T-helper 1 cell (primary cell): ENCODE measurements around the gene VAV1.
A peak's percentile ranks its signal among the peaks of the same experiment; 100 is the strongest.
"Not testable (repeated sequence)": the region's sequence is repeated elsewhere in the genome, so short reads cannot be mapped to it uniquely, and the experiment has no call there.

Experiments
- DNase-seq, 5 donors: peaks; one replicate each; pipeline ENCODE4 v3.0.0-alpha.2; 2012 to 2020

Gene VAV1

GRCh38 chr19:6737873-6738786, 34.4 kb upstream of the VAV1 start:
- DNase-seq, result peak; percentile 40 to 89 (median 65)

GRCh38 chr19:6738787-6739389, 33.6 kb upstream of the VAV1 start:
- peak in 2 of 5 donors; percentile 26 to 27 for DNase-seq

GRCh38 chr19:6739390-6739882, 33.1 kb upstream of the VAV1 start, which contains the start of gene TRIP10:
Gene TRIP10 (plus strand): TSS chr19:6739680. CDS start chr19:6739762, 82 bp downstream.
- peak; percentile 68 to 82 (median 73) for DNase-seq

- no peak for DNase-seq
Measured at GRCh38 chr19:6739883-6740588, 32.5 kb upstream of the VAV1 start.

- no peak for DNase-seq
Measured at GRCh38 chr19:6740589-6741343, 31.7 kb upstream of the VAV1 start.

GRCh38 chr19:6743066-6743465, 29.4 kb upstream of the VAV1 start:
- no peak for DNase-seq

- no peak for DNase-seq
Measured at GRCh38 chr19:6743714-6744380, 28.7 kb upstream of the VAV1 start.

GRCh38 chr19:6744381-6745301, 27.9 kb upstream of the VAV1 start:
- no peak for DNase-seq

- no peak for DNase-seq
Measured at GRCh38 chr19:6745965-6746364, 26.5 kb upstream of the VAV1 start.

GRCh38 chr19:6748543-6748942, 24.0 kb upstream of the VAV1 start:
- not testable (repeated sequence) for DNase-seq

GRCh38 chr19:6750062-6750461, 22.4 kb upstream of the VAV1 start:
- DNase-seq, result no peak

- no peak for DNase-seq
Measured at GRCh38 chr19:6751189-6751588, 21.3 kb upstream of the VAV1 start.

GRCh38 chr19:6752256-6753177, 20.0 kb upstream of the VAV1 start:
- DNase-seq, result no peak

GRCh38 chr19:6753178-6754031, 19.1 kb upstream of the VAV1 start:
- DNase-seq, result peak; percentile 61 to 82 (median 67)

- DNase-seq, result no peak
Measured at GRCh38 chr19:6754136-6754535, 18.4 kb upstream of the VAV1 start.

- DNase-seq, result no peak
Measured at GRCh38 chr19:6754653-6755463, 17.6 kb upstream of the VAV1 start.

- no peak for DNase-seq
Measured at GRCh38 chr19:6760606-6761005, 11.9 kb upstream of the VAV1 start.
